Adipocyte (in vitro differentiated cells): Measurements from ENCODE around the gene SLC5A10.

Experiments used
- DNase-seq: peaks from one replicate; pipeline ENCODE4 v3.0.0-alpha.2; 2015; ENCODE audit warnings: low read depth
- H3K27me3 ChIP-seq: replicated peaks from 2 replicates; pipeline ENCODE4 v1.7.0; 2013; ENCODE audit warnings: mild to moderate bottlenecking, low read length, moderate library complexity; ENCODE audit not compliant: control insufficient read depth, insufficient read depth
- H3K36me3 ChIP-seq: 2 replicates; pipeline ENCODE4 v1.7.0; 2013; ENCODE audit warnings: low read length, mild to moderate bottlenecking, moderate library complexity; ENCODE audit not compliant: control insufficient read depth, insufficient read depth, severe bottlenecking
- H3K4me1 ChIP-seq: 2 replicates; pipeline ENCODE4 v1.7.0; 2013; ENCODE audit warnings: mild to moderate bottlenecking, low read length, moderate library complexity; ENCODE audit not compliant: control insufficient read depth, insufficient read depth
- H3K4me3 ChIP-seq: 2 replicates; pipeline ENCODE4 v1.7.0; 2013; ENCODE audit warnings: mild to moderate bottlenecking, low read length, moderate library complexity
- H3K9ac ChIP-seq: 2 replicates; pipeline ENCODE4 v1.7.0; 2013; ENCODE audit warnings: mild to moderate bottlenecking, low read length, moderate library complexity
- H3K9me3 ChIP-seq: 2 replicates; pipeline ENCODE4 v1.7.0; 2013; ENCODE audit warnings: mild to moderate bottlenecking, low read length, moderate library complexity; ENCODE audit not compliant: control insufficient read depth

The SLC5A10 gene

DNA sequence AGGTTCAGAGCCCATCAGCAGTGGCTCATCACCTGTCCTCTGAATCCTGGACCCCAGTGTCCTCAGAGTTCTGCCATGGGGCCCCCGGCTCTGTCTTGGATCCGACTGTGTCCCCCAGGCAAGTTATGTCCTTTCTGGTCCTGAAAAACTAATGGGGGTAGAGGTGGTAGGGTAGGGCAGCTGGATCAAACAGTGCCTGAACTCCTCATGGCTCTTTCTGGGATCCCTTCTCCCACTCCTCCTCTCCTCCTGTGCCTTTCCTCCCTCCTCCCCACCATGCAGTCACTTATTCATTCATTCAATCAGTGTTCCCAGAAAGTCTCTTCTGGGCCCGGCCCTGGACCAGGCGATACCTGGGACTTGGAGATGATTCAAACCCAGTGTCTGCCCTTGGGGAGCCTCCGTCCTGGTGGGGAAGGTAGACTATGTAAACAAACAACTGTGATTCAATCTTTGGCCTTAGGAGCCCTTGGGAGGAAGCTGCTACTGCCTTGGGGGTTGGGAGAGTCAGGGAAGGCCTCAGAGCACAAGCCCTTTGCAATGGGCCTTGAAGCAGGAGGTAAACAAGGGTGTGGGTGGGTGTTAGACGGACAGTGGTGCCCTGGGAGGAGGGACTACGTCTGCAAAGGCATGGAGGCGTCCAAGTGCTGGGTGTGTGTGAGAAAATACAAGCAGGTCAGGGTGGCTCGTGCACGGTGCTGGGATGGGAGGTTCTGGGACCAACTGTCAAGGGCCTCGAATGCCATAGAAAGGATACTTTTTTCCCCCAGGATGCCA lies 59.0 kb downstream of the SLC5A10 start:
- H3K9me3 ChIP-seq: peaks cover 4% of the 10 kb centered on the region
- H3K36me3 ChIP-seq: no peaks in the 10 kb centered on the region
- H3K9ac ChIP-seq: no peak overlapping the region
- no peaks in the 10 kb centered on the region for H3K27me3 ChIP-seq
- no peaks in the 10 kb centered on the region for H3K4me1 ChIP-seq
- DNase-seq: no peak
- no peak overlapping the region for H3K4me3 ChIP-seq

DNA sequence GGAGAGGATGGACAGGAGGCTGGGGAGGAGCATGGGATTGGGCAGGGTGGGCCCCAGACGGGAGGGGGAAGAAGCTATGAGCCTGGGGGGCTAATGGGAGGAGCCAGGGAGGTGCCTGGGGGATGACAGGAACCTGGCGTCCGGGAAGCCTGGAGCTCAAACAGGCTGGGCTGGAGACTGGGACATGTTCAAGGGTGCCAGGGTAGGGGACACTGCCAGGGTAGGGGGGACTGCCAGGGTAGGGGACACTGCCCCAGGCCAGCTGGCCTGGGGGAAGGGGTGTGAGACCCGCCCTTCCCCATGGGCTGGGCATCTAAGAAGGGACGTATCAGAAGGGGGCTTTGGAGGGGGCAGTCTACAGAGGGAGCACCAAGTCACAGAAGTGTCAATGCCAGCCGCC lies 59.6 kb downstream of the SLC5A10 start:
- no peak for DNase-seq
- Histone ChIP-seq H3K9ac (no peak overlapping the region), H3K4me3 (no peak overlapping the region), H3K36me3 (no peaks in the 10 kb centered on the region), H3K27me3 (peaks cover under 1% of the 10 kb centered on the region), H3K4me1 (no peaks in the 10 kb centered on the region), H3K9me3 (peaks cover 3% of the 10 kb centered on the region)

DNA sequence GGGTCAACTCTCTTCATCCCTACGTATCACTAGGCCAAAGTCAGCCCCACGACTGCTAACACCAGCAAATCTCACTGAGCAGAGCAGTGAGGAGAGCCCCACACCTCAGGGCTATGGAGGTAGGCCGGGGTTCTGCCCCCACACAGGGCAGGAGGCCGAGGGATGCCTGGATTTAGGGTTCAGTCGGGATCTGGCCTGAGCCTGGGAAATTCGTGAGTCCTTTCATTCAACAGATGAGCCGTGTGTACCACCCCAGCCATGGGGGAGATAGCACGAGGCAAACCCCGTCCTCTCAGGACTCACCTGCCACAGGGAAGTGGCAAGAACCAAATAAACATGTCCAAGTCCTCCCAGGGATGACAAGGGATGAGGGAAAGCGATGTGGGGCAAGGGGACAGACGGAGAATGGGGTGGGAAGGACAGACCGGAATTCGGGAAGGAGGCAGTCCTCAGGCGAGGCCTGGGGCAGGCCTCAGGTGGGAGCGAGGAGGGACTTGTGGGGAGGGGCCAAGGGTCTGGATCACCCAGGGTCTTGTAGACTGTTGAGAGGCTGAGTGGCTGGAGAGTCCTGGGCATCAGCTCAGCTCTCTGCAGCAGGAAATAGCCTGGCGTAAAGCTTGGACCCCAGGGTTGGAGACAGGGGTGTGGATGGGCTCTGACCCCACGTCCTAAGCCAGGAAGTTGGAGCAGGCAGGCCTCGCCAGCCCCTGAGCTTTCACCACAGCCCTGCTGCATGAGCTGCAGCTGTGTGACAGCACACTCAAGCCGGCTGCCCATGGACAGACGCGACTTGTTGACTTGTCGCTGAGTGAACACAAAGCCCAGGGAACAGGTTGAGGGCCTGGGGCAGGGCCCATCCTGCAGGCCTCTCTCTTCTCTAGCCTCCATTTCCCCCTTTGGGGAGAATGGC lies 60.5 kb downstream of the SLC5A10 start:
- H3K9me3 ChIP-seq: no peaks in the 10 kb centered on the region
- H3K36me3 ChIP-seq: no peaks in the 10 kb centered on the region
- DNase-seq: no peak
- H3K4me3 ChIP-seq: no peak overlapping the region
- no peak overlapping the region for H3K9ac ChIP-seq
- peaks cover 3% of the 10 kb centered on the region for H3K27me3 ChIP-seq
- no peaks in the 10 kb centered on the region for H3K4me1 ChIP-seq

GRCh38 chr17:19013226-19013625 lies 61.3 kb downstream of the SLC5A10 start:
- no peaks in the 10 kb centered on the region for H3K9me3 ChIP-seq
- DNase-seq: no peak
- no peak overlapping the region for H3K4me3 ChIP-seq
- H3K27me3 ChIP-seq: peaks cover 6% of the 10 kb centered on the region
- H3K36me3 ChIP-seq: no peaks in the 10 kb centered on the region
- H3K9ac ChIP-seq: no peak overlapping the region
- no peaks in the 10 kb centered on the region for H3K4me1 ChIP-seq

GRCh38 chr17:19013806-19014627 lies 62.1 kb downstream of the SLC5A10 start:
- no peak overlapping the region for H3K9ac ChIP-seq
- H3K4me3 ChIP-seq: no peak overlapping the region
- H3K36me3 ChIP-seq: no peaks in the 10 kb centered on the region
- H3K9me3 ChIP-seq: no peaks in the 10 kb centered on the region
- H3K27me3 ChIP-seq: peaks cover 11% of the 10 kb centered on the region
- no peaks in the 10 kb centered on the region for H3K4me1 ChIP-seq
- no peak for DNase-seq

- peaks cover 16% of the 10 kb centered on the region for H3K27me3 ChIP-seq
- H3K9me3 ChIP-seq: no peaks in the 10 kb centered on the region
- no peak for DNase-seq
- no peak overlapping the region for H3K4me3 ChIP-seq
- H3K9ac ChIP-seq: no peak overlapping the region
- no peaks in the 10 kb centered on the region for H3K4me1 ChIP-seq
- H3K36me3 ChIP-seq: no peaks in the 10 kb centered on the region
Measured at GRCh38 chr17:19014628-19015215, 62.8 kb downstream of the SLC5A10 start.

DNA sequence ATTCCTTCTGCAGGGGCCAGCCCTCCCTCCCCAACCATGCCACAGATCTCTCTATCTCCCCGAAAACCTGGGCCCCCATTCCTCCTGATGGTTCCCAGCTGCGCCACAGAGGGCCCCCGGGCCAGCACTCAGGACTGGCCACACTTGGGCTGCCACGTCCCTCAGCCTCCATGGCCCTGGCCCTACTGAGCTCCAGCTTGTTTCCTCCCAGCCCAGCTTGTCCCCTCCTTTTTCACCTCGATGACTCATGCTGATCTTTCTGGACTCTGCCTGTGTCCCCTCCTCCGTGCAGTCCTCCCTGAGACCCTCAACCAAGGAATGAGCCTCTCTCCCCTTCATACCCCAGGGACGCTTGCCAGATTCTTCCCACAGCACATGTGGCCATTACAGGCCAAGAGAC lies 63.5 kb downstream of the SLC5A10 start:
- H3K27me3 ChIP-seq: peaks cover 16% of the 10 kb centered on the region
- DNase-seq: no peak
- no peaks in the 10 kb centered on the region for H3K9me3 ChIP-seq
- no peaks in the 10 kb centered on the region for H3K36me3 ChIP-seq
- no peaks in the 10 kb centered on the region for H3K4me1 ChIP-seq
- no peak overlapping the region for H3K9ac ChIP-seq
- no peak overlapping the region for H3K4me3 ChIP-seq

- Histone ChIP-seq H3K4me1 (no peaks in the 10 kb centered on the region), H3K9ac (no peak overlapping the region), H3K9me3 (no peaks in the 10 kb centered on the region), H3K36me3 (no peaks in the 10 kb centered on the region), H3K27me3 (peaks cover 16% of the 10 kb centered on the region), H3K4me3 (no peak overlapping the region)
- no peak for DNase-seq
Measured at GRCh38 chr17:19016297-19016696, 64.3 kb downstream of the SLC5A10 start.

- Histone ChIP-seq H3K9me3 (no peaks in the 10 kb centered on the region), H3K4me3 (no peak overlapping the region), H3K4me1 (no peaks in the 10 kb centered on the region), H3K9ac (no peak overlapping the region), H3K27me3 (peaks cover 16% of the 10 kb centered on the region), H3K36me3 (no peaks in the 10 kb centered on the region)
- no peak for DNase-seq
Measured at GRCh38 chr17:19016881-19017280, 64.9 kb downstream of the SLC5A10 start.

GRCh38 chr17:19017401-19017800 lies 65.4 kb downstream of the SLC5A10 start:
- H3K9me3 ChIP-seq: no peaks in the 10 kb centered on the region
- H3K4me3 ChIP-seq: no peak overlapping the region
- H3K36me3 ChIP-seq: no peaks in the 10 kb centered on the region
- no peaks in the 10 kb centered on the region for H3K4me1 ChIP-seq
- no peak for DNase-seq
- no peak overlapping the region for H3K9ac ChIP-seq
- peaks cover 16% of the 10 kb centered on the region for H3K27me3 ChIP-seq
